ENCODE measurements around the gene PRDM10.
A peak's percentile ranks its signal among the peaks of the same experiment; 100 is the strongest.
"Not testable (repeated sequence)": the region's sequence is repeated elsewhere in the genome, so short reads cannot be mapped to it uniquely, and the experiment has no call there.

Gene PRDM10

DNA sequence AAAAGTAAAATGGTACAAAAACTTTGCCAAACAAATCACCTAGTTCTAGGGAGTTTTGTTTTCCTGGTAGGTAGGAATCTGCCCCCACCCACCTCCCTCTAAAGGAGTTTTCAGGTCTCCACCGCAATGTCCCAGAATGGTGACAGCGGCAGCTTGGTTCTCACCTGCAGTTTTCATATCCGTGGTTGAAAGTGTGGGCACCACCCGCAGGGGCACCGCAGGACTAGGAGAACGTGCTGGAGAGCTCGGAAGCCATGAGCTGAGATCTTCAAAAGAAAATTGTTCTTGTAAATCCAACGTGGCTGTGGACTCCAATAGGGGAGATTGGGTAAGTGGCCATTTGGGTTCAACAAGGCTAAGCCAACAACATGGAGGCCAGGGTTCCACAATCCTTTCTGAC, 118.1 kb downstream of the PRDM10 start:
- no peak for DNase-seq
- Histone ChIP-seq H3K4me3 (ENCODE audit: low read depth, low read length) (no peak overlapping the region), H3K27me3 (ENCODE audit: insufficient read depth, low read depth, severe bottlenecking) (no peaks in the 10 kb centered on the region), H3K9me3 (ENCODE audit: severe bottlenecking) (no peaks in the 10 kb centered on the region), H3K36me3 (peaks cover 95% of the 10 kb centered on the region), H3K27ac (no peak overlapping the region)
- TF ChIP-seq, protein P1, sequence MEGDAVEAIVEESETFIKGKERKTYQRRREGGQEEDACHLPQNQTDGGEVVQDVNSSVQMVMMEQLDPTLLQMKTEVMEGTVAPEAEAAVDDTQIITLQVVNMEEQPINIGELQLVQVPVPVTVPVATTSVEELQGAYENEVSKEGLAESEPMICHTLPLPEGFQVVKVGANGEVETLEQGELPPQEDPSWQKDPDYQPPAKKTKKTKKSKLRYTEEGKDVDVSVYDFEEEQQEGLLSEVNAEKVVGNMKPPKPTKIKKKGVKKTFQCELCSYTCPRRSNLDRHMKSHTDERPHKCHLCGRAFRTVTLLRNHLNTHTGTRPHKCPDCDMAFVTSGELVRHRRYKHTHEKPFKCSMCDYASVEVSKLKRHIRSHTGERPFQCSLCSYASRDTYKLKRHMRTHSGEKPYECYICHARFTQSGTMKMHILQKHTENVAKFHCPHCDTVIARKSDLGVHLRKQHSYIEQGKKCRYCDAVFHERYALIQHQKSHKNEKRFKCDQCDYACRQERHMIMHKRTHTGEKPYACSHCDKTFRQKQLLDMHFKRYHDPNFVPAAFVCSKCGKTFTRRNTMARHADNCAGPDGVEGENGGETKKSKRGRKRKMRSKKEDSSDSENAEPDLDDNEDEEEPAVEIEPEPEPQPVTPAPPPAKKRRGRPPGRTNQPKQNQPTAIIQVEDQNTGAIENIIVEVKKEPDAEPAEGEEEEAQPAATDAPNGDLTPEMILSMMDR (IDR thresholded peaks at IDR 0.05; ENCODE audit: low read depth, low read length), result no peak

DNA sequence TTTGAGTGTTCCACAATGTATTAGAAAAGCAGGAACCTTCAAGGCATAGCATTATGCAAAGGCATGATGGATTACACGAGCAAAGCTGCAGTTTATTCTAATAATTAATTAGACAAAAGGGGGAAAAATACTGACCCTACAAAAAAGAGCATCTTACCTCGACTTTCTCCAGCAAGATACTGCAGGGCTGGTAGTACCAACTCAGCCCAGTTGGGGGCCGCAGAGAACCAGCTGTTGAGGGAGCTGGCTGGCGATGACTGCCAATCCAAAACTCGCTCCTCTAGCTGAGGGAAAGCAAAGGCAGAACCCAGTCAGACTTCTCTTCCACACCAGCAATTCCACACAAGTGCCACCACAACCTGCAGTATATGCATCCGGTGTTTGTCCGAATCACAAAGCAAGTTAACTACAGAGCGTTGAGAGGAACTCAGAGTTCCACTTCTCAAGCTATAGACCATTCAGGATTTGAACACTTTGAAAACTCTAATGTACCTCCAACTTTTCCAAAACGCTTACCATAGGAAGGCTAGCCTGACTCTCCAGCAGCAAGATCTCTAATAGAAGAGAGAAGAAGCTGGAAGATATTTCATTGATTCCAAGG, 121.0 kb downstream of the PRDM10 start:
- Histone ChIP-seq H3K27me3 (ENCODE audit: insufficient read depth, low read depth, severe bottlenecking) (no peaks in the 10 kb centered on the region), H3K4me3 (ENCODE audit: low read depth, low read length) (no peak overlapping the region), H3K9me3 (ENCODE audit: severe bottlenecking) (no peaks in the 10 kb centered on the region), H3K36me3 (peaks cover 95% of the 10 kb centered on the region), H3K27ac (no peak overlapping the region)
- TF ChIP-seq, protein P1 (IDR thresholded peaks at IDR 0.05; ENCODE audit: low read depth, low read length), result peak; percentile 58
- peak; percentile 41 for DNase-seq

DNA sequence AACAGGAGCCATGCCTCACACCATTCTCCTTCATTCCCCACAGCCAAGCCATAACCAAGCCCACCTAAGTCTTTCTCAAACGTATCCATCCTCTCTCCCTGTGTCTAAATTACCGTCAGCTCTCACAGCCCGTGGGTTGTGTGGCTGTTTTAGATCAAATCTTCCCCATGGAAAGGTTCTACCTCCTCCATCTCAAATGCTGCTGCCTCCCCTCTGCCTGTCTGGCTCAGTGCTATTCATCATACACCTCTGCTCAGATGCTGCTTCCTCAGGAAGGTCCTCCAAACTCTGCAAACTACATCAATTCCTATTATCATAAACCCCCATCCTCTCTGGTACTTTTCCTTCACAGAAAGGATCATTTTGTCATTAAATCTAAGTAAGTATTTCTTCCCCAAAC, 122.3 kb downstream of the PRDM10 start:
- H3K27ac ChIP-seq, result no peak overlapping the region
- no peak overlapping the region for H3K4me3 ChIP-seq (ENCODE audit: low read depth, low read length)
- peaks cover 93% of the 10 kb centered on the region for H3K36me3 ChIP-seq
- no peaks in the 10 kb centered on the region for H3K9me3 ChIP-seq (ENCODE audit: severe bottlenecking)
- H3K27me3 ChIP-seq (ENCODE audit: insufficient read depth, low read depth, severe bottlenecking), result no peaks in the 10 kb centered on the region
- no peak for DNase-seq
- TF ChIP-seq, protein P1 (IDR thresholded peaks at IDR 0.05; ENCODE audit: low read depth, low read length), result no peak

DNA sequence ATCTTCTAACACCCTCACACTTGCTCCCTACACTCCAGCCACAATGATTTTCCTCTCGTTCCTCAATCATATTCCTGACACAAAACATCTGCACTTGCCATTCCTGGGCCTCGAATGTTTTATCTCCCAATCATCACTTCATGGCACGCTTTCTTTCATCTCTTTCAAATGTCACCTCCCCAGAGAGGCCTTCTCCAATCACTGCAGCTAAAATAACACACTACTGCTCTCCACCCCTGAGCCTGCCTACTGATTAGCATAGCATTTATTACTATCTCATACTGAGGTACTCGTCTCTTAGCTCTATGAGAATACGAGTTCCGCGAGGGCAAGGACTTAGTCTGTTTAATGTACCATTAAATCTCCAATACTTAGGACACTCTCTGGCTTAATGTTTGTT, 130.7 kb downstream of the PRDM10 start:
- Histone ChIP-seq H3K4me3 (ENCODE audit: low read depth, low read length) (no peak overlapping the region), H3K36me3 (peaks cover 88% of the 10 kb centered on the region), H3K9me3 (ENCODE audit: severe bottlenecking) (no peaks in the 10 kb centered on the region), H3K27ac (no peak overlapping the region), H3K27me3 (ENCODE audit: insufficient read depth, low read depth, severe bottlenecking) (no peaks in the 10 kb centered on the region)
- DNase-seq, result no peak
- TF ChIP-seq, protein P1 (IDR thresholded peaks at IDR 0.05; ENCODE audit: low read depth, low read length), result no peak

DNA sequence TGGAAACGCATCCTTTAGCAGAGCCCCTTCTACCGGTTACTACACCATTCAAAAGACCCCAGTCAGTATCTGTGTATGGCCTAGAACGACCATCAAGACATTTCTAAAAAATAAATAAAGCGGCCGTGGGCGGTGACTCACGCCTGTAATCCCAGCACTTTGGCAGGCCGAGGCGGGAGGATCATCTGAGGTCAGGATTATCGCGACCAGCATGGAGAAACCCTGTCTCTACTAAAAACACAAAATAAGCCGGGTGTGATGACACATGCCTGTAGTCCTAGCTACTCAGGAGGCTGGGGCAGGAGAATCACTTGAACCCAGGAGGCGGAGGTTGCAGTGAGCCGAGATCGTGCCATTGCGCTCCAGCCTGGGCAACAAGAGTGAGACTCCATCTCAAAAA, 134.0 kb downstream of the PRDM10 start:
- H3K9me3 ChIP-seq (ENCODE audit: severe bottlenecking); H3K27me3 ChIP-seq (ENCODE audit: insufficient read depth, low read depth, severe bottlenecking); H3K27ac ChIP-seq; H3K4me3 ChIP-seq (ENCODE audit: low read depth, low read length): not testable (repeated sequence)
- peaks cover 92% of the 10 kb centered on the region for H3K36me3 ChIP-seq
- peak; percentile 50 for DNase-seq

DNA sequence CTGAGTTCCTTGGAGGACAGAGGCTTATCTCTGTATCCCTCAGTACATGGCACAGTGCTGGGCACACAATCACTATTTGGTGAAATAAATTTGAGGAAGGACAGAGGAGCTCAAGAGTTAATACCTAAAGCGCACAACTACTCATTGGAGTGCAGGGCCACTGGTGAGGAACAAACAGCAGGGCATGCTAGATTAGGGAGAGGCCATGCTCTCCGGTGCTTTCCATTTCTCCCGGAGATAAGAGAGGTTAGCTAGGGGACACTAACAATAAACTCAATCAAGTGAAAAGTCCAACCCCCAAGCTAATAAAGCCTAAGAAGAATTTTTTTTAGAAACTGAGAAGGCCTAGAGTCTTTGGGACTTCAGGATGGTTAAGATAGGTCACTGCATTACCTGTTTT, 136.3 kb downstream of the PRDM10 start:
- H3K36me3 ChIP-seq, result peaks cover 77% of the 10 kb centered on the region
- H3K27me3 ChIP-seq (ENCODE audit: insufficient read depth, low read depth, severe bottlenecking), result no peaks in the 10 kb centered on the region
- H3K27ac ChIP-seq, result no peak overlapping the region
- DNase-seq, result no peak
- no peaks in the 10 kb centered on the region for H3K9me3 ChIP-seq (ENCODE audit: severe bottlenecking)
- TF ChIP-seq, protein P1 (IDR thresholded peaks at IDR 0.05; ENCODE audit: low read depth, low read length), result no peak
- no peak overlapping the region for H3K4me3 ChIP-seq (ENCODE audit: low read depth, low read length)
